ENCODE results near the gene ASF1B.
"Not testable (repeated sequence)": the region's sequence is repeated elsewhere in the genome, so short reads cannot be mapped to it uniquely, and the experiment has no call there.

ASF1B gene

DNA sequence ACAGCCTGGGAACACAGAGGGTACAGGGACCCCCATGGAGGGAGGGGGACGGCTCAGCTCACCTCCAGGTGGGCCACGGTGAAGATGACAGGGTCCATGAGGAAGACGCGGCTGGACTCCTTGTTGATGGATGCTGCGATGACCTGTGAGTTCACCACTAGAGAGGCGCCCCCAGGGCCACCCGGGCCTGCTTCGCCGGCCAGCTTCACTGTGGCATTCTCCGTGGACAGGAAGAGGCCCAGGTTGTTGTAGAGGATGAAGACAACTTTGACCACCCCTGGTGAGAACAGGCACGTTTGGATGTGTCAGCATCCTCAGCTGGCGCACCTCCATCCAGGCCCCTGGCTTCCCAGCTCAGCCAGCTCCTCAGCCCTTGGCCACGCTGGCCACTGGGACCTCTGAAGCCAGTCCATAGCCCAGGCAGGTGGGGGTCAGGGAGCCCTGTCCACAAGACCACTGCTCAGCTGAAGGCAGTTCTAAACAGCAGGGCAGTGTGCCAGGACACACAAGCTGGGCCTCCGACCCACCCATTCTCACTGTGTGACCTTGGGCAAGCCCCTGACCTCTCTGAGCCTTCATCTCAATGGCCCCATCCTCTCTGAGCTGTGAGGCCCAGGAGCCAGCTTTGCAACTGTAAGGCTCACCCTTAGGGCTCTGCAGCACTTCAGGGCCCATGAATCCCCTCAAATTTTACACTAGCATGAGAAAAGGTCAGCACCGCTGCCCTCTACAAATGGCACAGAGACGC lies 22.1 kb upstream of the ASF1B start:
- no peak for DNase-seq

GRCh38 chr19:14156971-14157717 lies 20.8 kb upstream of the ASF1B start:
- no peak for DNase-seq

DNA sequence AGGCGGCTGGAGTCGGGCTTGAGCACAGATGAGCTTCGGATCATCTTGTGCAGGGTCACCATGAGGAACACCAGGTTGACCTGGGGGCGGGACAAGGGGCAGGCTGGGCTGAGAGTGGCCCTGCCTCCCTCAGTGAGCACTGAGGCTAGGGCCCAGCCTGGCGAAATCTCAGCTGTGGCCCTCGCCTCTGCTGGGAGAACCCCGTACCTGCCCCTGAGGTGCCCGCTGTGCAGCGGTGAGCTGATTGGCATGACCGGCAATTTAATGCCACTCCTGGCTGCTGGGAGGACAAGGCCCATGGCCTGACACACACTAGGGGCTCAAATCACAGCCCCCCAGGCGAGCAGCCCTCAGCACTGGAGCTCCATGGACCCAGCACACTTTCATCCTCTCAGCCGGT lies 19.7 kb upstream of the ASF1B start:
- DNase-seq, result no peak

- DNase-seq, result no peak
These were observed 19.0 kb upstream of the ASF1B start for GRCh38 chr19:14155371-14155770.

DNA sequence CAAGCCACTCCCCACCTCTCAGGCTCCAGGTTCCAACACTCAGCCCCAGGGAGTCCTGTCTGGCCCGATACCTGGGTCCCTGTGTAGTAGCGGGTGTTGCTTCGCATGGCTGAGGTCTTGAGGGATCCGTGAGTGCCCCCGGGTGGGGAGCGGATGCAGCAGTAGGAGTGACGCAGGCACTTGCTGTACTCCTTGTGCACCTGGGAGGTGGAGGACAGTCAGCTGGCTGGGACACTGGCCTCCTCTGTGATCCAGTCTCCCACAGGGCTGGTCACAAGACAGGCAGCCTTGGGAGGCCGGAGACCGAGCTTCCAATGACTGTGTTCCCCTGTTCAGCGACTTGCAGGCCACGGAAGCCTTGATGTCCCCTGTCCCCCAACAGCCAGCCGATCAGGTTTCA lies 16.3 kb upstream of the ASF1B start:
- DNase-seq, result no peak

DNA sequence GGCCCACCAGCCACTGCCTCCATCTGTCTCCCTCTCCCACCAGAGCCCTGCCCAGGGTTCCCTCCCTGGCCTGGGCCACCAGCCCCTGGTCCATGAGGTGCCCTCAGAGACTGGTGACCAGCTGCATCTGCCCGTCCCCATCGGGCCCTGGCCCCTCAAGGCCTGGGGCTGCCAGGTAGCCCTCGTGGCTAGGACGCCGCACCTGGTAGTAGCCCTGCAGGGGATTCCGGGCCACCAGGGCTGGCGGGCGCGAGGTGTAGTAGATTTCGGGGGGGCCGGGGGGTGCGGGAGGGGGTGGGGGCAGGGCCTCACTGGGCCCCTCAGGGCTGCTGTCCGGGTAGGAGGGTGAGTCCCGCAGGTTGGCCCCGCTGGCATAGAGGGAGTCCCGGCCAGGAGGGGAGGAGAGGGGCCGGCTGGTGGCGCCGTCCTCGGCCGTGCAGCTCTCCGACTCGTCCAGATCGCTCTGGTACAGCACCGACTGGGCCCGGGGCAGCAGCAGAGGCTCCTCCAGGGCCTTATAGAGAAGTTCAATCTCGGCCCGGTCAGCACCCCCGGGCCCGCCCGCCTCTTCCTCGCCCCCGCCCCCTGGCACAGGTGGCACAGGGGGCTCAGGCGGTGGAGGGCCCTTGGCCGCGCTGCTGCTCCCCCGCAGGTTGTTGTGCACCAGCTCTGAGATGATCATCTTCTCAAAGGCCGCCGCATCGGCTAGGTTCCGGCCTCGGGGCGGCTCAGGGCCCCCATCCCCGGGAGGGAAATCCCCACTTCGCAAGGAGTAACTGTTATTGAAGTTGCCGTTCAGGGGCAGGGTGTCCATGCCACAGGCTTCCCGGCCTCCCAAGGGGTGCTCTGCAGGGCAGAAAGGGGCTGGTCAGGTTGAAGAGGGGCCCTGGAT lies 14.6 kb upstream of the ASF1B start:
- no peak for DNase-seq

DNA sequence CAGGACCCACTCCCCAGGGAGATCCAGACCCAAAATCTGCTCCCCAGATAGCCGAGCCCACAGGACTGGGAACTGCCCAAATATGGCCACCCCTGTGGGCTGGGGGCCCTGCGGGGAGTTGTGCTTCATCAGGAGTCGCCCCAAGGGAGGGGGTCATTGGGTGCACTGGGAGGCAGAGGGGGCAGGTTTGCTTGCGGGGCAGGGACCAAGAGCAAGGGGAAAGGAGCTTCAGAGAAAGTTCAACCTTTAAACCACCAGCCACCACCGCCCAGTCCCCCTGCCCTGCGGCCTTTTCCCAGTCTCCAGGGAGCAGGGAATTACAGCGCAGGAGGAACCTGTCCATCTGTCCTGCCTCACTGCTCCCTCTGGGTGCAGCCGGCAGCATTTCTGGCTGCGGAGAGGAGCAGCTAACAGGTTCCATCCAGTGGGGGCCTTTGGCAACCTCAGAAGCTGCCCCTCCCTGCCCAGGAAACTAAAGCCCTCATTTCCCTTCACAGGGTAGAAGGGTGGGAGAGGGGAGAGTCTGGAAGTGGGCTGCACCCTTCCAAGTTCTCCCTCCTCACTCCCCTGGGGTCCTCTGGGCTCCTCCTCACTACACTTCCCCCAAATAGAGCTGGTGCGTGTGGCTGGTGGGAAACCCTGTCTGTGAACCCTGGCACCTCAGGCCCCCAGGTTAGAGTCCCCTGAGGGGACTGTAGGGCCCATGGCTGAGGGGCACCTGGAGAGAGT lies 13.8 kb upstream of the ASF1B start:
- DNase-seq, result no peak

DNA sequence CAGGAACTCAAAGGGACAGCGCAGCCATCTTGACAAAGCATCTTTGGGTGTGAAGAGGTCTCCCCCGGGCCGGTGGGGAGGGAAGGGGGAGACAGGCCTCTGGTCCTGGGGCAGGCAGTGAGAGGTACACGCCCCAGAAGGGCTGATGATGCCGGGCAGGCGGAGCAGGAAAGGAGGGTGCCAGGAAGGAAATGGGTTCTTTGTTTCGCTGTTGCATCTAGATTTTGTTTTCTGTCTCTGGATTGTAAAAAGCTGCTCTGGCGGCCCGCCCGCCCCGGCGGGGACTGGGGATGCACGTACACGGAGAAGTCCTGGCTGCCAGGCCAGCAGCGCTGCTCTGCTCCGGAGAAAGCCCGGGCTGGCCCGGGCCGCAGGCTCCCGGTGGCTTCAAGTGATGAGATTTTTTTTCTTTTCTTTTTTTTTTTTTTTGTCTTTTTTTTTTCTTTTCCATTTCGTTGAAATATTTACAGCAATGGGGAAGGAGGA lies 13.2 kb upstream of the ASF1B start:
- peak; percentile 57 for DNase-seq

- DNase-seq, result no peak
These were observed 12.5 kb upstream of the ASF1B start for GRCh38 chr19:14148751-14149410.

DNA sequence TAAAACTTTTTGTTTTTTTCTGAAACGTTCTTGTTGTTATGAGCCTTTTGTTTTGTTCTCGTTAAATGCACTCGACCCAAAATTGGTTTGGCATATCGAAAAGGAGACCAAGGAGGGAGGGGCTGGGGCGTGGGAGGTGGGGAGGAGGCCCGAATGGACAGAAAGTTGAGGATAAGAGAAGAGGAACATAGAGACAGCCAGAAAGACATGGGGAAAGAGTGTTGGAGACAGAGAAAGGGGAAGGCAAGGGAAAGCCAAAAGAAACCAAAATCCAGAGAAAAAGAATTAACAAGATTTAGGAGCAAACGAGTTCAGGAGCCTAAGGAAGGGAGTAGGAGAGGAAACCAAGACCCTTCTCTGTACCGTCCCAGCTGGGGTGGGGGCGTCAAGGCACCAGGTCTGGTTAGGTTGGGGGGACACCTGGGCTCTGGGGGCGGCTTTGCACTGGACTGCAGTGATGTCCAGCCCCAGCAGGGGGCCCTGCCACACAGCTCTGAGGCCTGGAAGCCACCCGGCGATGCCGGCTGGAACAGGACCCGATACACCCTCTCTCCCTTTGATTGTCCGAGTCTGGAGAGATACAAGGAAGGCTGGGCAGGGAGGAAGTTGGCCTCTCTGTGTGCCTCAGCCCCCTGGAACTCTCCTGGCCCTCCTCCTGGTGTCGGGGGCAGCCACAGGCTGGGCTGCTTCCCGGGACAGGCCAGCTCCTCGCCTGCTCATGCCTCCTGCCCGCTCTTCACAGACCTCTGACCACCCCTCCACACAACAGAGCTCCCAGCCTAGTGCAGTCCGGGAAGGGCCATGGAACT lies 11.6 kb upstream of the ASF1B start:
- DNase-seq, result peak; percentile 59

DNA sequence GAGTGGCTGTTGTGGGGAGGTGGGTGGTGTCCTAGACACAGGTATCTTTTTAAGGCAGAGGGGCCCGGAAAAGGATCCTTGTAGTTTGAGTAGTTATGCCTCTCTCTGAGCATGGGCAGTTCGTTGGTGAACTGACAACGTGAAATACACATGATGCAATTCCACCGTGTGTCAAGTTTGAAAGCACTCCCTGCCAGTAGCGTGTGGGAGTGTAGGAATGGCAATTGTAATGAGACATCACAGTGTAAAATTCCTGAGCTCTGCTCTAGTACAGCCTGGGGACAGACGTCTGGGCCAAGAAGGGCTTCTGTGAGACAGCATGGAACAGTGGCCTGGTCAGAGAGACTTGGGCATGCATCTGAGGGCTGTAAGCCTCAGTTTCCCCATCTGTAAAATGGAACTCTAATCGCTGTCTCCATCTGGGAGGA lies 10.4 kb upstream of the ASF1B start:
- DNase-seq, result no peak

- DNase-seq, result not testable (repeated sequence)
These were observed 9.8 kb upstream of the ASF1B start for GRCh38 chr19:14146169-14146568.

- DNase-seq, result no peak
These were observed 9.0 kb upstream of the ASF1B start for GRCh38 chr19:14145381-14145780.

GRCh38 chr19:14142262-14143190 lies 6.1 kb upstream of the ASF1B start:
- no peak for DNase-seq

- no peak for DNase-seq
These were observed 4.7 kb upstream of the ASF1B start for GRCh38 chr19:14141041-14141440.

DNA sequence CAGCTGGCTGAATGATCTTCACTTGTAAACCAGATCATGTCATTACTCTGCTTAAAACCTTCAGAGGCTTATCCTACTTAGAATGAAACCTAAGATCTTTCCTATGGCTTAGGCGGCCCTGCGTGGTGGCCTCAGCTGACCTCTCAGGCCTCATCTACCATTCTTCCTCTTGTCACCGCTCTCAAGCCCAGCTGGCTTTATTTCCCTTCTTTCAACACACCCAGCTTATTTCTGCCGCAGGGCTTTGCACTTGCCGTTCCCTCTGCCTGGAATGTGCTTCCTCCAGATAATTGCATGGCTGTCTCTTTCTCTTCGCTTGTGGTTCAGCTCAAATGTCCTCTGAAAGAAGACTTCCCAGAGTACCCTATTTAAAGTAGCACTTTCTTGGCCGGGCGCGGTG lies 3.6 kb upstream of the ASF1B start:
- no peak for DNase-seq

DNA sequence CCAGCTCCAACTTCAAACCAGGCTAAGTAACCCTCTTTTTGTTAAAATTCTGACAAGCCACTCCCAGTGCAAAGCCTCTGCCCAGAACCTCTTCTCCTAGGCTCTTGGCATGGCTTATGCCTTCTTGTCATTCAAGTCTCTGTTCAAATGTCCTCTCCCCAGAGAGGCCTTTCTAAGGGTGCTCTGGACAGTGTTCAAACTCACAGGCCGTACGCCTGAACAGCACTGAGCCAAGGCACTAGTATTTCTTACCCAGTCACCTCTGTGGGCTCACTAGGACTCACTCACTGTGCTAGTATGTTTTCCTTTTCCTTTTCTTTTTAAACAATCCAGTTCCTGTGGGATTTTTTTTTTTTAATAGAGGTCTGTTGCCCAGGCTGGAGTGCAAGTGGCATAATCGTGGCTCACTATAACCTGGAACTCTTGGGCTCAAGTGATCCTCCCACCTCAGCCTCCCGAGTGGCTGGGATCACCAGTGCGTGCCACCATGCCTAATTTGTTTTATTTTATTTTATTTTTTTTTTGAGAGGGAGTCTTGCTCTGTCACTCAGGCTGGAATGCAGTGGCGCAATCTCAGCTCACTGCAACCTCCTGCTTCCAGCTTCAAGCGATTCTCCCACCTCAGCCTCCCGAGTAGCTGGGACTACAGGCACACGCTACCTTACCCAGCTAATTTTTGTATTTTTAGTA lies 2.3 kb upstream of the ASF1B start:
- no peak for DNase-seq

GRCh38 chr19:14135985-14136508 lies 342 bp downstream of the ASF1B start:
- DNase-seq, result no peak

DNA sequence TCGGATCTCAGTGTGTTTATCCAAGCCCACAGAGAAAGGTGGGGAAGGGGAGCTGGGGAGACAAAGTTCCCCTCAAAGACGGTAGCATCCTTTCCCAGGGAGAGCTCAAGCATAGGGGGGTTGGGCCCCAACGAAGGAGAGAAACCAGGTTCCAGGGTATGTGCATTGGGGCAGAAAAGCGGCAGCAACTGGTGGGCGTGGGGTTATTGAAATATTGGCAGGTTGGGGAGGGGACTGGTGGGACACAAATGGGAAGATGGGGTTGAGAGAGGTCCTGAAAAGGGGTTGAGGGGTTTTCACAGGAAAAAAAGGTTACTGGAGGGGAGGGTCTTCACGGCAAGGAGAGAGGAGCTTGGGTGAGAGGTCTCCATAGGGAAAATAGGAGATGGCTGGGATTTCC lies 1.0 kb downstream of the ASF1B start:
- no peak for DNase-seq

All from CD4-positive, alpha-beta T cell treated with Interferon gamma for 1 hour (primary cell).